GM21381 (cell line): ENCODE results near the gene LRRTM1.

Experiments
- ATAC-seq: cut with Tn5 transposase; IDR thresholded peaks from one replicate; pipeline ENCODE4 v1.9.1; 2021; ENCODE audit warnings: mild to moderate bottlenecking, moderate library complexity; ENCODE audit not compliant: unreplicated experiment

The LRRTM1 gene

GRCh38 chr2:80252294-80252986 is 52.1 kb downstream of the LRRTM1 start:
- no peak for ATAC-seq
